ENCODE data around the gene GPLD1.
"Not testable (repeated sequence)": the region's sequence is repeated elsewhere in the genome, so short reads cannot be mapped to it uniquely, and the experiment has no call there.

GPLD1 gene

GRCh38 chr6:24451581-24452388 lies 37.6 kb downstream of the GPLD1 start:
- DNase-seq = no peak

- no peak for DNase-seq
Observed at GRCh38 chr6:24448828-24449525, 40.4 kb downstream of the GPLD1 start.

GRCh38 chr6:24448396-24448795 lies 41.0 kb downstream of the GPLD1 start:
- DNase-seq = no peak

- no peak for DNase-seq
Observed at GRCh38 chr6:24446670-24447069, 42.7 kb downstream of the GPLD1 start.

GRCh38 chr6:24445704-24446103 lies 43.7 kb downstream of the GPLD1 start:
- DNase-seq = no peak

GRCh38 chr6:24444588-24444987 lies 44.8 kb downstream of the GPLD1 start:
- no peak for DNase-seq

GRCh38 chr6:24441599-24441904 lies 47.8 kb downstream of the GPLD1 start:
- DNase-seq = no peak

GRCh38 chr6:24440897-24441598 lies 48.3 kb downstream of the GPLD1 start:
- DNase-seq = no peak

GRCh38 chr6:24439858-24440539 lies 49.4 kb downstream of the GPLD1 start:
- DNase-seq = peak; percentile 3 to 24

- DNase-seq = no peak
Observed at GRCh38 chr6:24436979-24437378, 52.4 kb downstream of the GPLD1 start.

GRCh38 chr6:24432611-24433010 lies 56.8 kb downstream of the GPLD1 start:
- no peak for DNase-seq

GRCh38 chr6:24431045-24431451 lies 58.3 kb downstream of the GPLD1 start:
- DNase-seq = peak in 1 of 2 experiments; percentile 52

GRCh38 chr6:24430086-24430485 lies 59.3 kb downstream of the GPLD1 start:
- no peak for DNase-seq

GRCh38 chr6:24429146-24429545 lies 60.2 kb downstream of the GPLD1 start:
- DNase-seq = no peak

- DNase-seq = no peak
Observed at GRCh38 chr6:24428615-24429014, 60.8 kb downstream of the GPLD1 start.

GRCh38 chr6:24426729-24427446 lies 62.5 kb downstream of the GPLD1 start:
- no peak for DNase-seq

GRCh38 chr6:24425091-24425490 lies 64.3 kb downstream of the GPLD1 start:
- DNase-seq = no peak

GRCh38 chr6:24419526-24419925 lies 69.9 kb downstream of the GPLD1 start:
- no peak for DNase-seq

- DNase-seq = no peak
Observed at GRCh38 chr6:24415753-24416152, 73.6 kb downstream of the GPLD1 start.

GRCh38 chr6:24414531-24414930 lies 74.8 kb downstream of the GPLD1 start:
- not testable (repeated sequence) for DNase-seq

GRCh38 chr6:24412294-24412693 lies 77.1 kb downstream of the GPLD1 start:
- DNase-seq = no peak

- DNase-seq = no peak
Observed at GRCh38 chr6:24410622-24411021, 78.8 kb downstream of the GPLD1 start.
